GM19455 (cell line): ENCODE measurements around the gene RWDD3.
A peak's percentile ranks its signal among the peaks of the same experiment; 100 is the strongest.

Source experiments
- ATAC-seq: cut with Tn5 transposase; IDR thresholded peaks from one replicate; pipeline ENCODE4 v1.9.1; 2021; ENCODE audit not compliant: unreplicated experiment

RWDD3 gene, protein sequence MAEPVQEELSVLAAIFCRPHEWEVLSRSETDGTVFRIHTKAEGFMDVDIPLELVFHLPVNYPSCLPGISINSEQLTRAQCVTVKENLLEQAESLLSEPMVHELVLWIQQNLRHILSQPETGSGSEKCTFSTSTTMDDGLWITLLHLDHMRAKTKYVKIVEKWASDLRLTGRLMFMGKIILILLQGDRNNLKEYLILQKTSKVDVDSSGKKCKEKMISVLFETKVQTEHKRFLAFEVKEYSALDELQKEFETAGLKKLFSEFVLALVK

DNA sequence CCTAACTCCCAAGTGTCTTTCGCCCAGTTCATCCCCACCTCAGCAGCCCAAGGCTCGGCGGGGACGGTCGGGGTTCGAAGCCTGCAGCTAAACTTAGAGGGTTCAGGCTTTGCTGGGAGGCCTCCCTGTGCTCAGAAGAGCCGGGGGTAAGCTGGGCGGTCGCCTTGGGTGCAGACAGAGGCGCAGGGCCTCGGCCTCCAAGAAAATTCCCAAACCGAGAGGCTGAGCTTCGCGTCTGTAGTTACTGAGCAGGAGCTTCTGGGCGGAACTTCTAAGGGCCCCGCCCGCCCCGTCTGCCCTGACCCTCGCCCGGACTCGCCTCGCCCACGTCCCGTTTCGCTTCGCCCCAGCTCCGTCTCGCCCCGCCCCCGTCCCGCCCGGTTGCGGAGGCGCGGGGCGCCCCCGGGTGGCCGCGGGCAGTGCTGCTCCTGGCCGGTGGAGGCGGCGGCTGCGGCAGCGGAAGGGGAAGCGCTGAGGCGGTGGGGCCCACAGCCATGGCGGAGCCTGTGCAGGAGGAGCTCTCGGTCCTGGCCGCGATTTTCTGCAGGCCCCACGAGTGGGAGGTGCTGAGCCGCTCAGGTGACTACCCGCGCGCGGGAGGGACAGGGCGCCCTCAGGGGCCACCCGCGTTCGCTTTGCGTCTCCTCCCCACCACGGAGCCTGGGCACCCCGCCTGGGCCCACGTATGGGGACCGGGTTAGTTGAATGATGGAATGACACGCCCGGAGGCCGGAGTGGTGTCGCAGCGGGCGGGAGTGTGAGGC, at the start of gene RWDD3:
RWDD3 (plus strand) TSS at position 474 of the 764 bp plus-strand sequence; CDS start at position 495, 21 bp downstream.
- ATAC-seq: peak; percentile 97

DNA sequence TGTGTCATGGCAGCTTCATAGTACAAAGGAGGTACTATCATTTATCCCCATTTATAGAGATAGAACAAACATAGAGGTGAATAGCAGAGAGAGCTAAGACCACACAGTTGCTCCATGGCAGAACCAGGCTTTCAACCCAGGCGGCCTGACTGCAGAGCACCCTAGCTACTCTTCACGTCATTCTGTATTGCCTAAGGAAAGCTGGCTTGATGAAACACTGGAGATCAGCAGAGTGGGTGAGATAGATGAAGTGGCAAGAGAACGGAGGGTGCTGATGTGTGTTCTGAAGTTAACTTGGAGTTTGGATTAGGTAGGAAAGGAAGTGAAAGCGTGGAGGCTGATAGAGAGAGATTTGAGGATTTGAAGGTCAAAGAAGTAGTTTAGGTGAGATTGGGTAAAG, 47.9 kb upstream of the RWDD3 start:
- ATAC-seq: no peak

DNA sequence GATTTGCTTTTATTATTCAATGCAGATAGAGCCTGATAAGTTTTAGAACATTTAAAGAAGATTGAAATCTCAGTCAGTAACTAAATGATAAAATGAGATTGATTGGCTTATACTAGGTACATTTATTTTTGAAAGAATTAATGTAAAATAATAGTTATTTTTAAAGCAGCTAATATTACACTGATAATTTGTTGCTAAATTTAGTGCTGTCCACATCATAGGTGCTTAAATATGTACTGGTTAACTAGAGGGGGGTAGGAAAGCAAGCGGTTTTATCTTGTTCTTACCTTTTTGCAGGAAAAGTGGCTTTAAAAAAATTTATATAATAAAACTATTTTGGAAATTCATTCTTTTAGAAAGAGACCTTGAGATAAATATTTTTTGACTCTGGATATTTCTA, 40.4 kb upstream of the RWDD3 start:
- no peak for ATAC-seq

DNA sequence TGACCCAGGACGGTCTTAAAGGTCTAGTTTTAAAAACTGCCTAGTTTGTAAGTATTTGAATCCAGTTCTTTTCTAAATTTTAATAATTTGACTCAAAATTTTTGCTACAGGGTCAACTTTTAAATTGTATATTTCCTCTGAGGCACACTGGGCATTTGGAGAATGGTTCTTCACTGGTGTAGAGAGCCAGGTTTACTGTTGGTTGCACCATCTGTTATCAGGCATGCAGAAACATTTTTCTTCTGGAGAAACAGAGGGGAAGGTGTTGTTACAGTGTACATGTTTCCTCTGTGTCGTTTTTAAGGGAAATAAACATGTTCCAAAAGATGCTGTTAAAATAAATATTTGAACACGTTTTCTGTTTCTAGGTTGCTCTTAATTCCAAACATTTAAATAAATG, 39.0 kb upstream of the RWDD3 start:
- ATAC-seq: no peak

DNA sequence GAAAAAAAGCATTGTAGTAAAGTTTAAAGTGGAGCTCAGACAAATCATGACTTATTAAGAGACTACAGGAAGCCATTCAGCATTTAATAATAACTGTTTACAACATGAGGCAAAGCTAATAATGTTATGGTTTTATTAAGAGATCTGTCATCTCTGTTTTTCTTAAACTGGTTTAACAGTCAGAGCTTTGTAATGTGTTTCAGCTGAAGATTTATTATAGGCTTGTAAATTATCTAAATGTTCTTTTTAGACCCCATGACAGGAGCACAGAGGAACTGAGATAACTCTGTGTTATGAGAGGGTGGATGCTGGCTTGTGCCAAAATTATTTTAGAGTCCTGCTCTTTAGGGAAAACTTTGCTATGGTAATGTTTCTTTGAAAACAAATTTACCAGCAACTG, 38.0 kb upstream of the RWDD3 start:
- no peak for ATAC-seq

DNA sequence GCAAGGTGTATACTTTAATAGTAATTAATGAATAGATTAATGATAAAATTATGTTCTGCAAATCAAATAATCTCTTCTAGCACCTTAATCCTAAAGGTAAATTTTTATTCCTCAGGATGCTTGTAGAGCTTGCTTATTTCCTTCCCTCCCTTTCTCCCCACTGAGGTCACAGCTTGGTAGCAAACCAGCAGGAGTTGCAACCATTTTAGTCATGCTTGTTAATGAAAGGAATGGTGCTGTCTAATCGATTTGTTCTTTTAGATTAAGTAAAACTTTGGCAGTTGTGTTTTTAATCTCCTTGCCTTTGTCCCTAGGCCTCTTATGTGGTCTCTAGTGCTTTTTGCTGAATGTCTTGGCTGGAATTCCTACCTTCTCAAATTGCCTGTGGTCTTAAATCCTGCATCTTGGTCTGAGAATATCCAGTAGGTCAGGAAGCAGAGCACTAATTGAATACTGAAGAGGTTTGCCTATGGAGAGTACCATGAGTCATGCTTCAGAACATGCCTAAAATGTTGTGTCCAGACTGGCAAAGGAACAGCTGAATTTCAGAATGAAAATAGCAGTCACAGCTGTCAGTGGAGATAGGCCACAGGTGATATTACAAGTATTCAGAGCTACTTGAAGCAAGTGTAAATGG, 36.3 kb upstream of the RWDD3 start:
- no peak for ATAC-seq

DNA sequence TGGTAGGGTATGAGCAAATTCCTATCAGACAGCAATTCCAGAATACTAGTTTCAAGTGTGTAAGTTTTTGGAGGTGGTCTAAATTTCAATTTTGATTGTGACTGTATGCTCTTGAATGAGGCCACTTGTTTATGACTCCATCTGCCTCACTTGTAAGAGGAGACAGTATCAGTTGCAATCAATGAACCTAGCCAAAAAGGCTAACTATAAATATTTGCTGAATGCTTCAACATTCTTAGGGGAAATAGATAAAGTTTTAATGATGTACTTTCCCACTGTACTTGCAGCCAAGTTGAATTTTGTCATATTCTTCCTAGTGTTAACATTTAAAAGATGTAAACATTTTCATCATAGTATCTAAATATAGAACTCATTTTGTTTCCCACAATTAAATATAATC, 32.1 kb upstream of the RWDD3 start:
- no peak for ATAC-seq

DNA sequence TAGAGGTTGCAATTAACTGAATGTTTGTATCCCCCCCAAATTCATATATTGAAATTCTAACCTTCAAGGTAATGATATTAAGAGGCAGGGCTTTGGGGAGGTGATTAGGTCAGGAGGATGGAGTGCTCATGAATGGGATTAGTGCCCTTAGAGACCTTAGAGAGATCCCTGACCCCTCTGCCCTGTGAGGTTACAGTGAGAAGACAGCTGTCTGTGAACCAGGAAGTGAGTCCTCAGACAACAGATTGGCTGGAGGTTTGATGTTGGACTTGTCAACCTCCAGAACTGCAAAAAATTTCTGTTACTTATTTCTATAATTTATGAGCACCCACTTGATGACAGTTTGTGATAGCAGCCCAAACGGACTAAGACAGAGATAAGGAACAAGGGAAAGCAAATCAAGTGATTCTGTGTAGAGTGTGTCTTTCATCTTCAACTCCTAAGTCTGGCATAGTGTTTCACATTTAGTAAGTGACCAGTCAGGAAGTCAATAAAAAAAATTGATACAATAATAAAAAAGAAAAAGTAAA, 30.0 kb upstream of the RWDD3 start:
- ATAC-seq: no peak

DNA sequence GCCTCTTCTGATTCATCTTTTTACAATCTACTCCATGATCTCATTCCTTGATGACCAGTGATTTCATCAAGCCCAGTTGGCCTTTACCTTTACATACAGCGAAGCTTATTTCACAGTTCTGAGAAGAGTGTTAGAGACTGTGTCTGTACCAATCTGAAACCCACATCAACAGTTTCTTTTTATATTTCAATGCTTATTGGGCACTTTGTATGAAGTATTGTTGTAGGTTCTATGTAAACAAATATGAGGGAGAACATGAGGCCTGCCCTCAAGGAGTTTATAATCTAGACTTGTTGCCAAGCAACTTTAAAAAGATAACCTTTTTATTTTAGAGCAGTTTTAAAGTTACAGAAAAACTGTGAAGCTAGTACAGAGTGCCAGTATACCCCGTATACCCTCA, 27.5 kb upstream of the RWDD3 start:
- no peak for ATAC-seq

DNA sequence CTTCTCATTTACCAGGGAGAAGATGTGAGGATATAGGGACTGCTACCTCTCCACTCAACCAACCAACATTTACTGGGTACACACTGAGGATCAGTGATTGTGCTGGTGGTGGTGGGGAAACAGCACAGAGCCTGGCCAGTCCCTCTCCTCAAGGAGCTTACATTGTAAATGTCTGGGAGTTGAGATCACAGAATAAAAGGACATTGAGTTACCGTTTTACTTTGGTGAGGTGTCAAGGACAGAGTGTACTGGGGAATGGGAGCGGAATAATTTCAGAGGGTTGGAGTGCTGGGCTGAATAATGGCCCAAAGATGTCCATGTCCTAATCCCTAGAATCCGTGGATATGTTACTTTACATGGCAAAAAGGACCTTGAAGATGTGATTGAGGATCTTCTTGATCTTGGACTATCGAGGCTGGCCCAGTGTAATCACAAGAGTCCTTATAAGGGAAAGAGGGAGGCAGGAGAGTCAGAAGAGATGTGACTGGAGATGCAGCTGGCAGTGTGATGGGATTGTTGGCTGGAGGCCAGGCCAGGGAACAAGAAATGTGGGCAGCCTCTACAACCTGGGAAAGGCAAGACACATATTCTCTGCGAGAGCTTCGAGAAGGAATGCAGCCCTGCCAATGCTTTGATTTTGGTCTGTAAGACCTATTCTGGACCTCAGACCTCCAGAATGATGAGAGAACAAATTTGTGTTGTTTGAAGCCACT, 26.6 kb upstream of the RWDD3 start:
- no peak for ATAC-seq

DNA sequence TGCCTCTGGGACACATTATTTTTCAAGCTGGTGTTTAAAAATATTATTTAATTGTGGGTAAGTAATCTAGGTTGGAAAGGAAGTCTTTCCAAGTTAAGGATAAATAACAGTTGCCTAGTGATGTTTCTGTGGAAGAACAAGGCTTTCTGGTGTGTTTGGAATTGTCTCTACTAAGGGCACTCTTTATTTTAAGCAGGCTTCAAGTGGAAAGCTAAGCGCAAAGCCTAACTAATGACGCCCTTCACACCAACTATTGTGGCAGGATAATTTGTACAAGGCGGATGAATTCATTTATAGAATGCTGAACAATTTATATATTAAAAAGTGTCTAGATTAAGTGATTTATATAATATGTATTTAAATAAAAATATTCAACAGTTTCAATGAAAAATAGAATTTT, 25.1 kb upstream of the RWDD3 start:
- no peak for ATAC-seq

DNA sequence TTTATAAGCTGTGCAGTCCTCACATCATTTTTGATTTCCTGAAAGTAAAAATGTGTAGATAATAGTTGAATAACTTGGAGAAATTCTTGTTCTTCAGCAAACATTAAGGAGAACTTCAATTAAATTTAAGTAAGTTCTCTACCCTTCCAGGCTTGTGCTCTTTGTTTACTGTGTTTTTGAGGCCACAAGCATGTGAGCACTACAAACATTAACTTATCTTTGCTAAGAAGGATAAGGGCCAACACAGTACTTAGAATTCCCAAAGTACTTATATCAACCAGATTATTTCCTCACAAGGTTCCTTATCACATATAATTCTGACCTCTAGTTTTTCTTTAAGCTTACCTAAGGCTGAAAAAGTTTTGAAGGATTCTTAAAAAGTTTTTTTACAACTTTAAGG, 24.7 kb upstream of the RWDD3 start:
- no peak for ATAC-seq

DNA sequence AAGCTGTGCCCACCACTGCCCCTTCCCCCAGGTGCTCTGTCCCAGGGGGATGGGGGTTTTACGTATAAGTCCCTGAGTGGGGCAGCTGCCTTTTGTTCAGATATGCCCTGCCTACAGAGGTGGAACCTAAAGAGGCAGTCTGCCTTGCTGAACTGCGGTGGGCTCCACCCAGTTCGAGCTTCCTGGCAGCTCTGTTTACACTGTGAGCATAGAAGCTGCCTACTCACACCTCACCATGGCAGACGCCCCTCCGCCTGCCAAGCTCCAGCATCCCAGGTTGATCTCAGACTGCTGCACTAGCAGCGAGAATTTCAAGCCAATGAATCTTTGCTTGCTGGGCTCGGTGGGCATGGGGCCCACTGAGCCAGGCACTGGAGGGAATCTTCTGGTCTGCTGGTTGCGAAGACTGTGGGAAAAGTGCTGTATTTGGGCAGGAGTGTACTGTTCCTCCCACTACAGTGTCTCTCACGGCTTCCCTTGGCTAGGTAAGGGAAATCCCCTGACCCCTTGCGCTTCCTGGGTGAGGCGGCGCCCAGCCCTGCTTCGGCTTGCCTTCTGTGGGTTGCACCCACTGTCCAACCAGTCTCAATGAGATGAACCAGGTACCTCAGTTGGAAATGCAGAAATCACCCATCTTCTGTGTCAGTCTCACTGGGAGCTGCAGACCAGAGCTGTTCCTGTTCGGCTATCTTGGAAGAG, 17.6 kb upstream of the RWDD3 start:
- ATAC-seq: no peak

DNA sequence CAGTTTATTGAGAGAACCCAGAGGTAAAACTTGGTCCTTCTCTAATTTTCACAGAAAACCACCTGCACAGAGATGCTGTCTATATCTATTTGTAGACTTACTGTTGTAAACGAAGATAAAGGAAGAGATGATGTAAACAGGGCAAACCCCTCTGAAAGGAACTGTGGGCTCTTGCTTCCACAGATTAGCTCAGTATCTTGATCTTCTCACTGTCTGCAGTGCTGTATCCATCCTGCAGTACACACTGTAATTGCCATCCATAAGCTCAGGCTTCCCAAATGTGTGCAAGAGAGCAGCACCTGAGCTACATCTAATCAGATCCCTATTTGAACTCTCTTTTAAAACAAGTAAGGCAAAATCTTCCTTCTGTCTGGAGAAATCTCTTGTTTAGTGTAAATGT, 16.6 kb upstream of the RWDD3 start:
- no peak for ATAC-seq

DNA sequence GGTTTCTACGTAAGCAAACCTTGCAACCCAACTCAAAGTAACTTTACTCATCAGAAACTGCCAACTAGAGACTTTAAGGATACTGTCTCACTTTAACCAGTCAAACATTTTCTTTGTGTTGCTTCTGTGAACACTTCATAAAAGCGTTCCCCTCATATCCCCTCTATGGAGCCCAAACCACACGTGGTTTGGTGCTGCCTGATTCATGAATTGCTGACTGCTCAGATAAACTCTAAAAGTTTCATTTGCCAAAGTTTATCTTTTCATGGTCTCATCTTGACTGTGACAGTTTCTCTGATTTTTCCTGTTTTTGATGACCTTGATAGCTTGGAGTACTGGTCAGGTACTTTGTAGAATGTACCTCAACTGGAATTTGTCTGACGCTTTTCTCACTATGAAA, 14.6 kb upstream of the RWDD3 start:
- ATAC-seq: no peak

DNA sequence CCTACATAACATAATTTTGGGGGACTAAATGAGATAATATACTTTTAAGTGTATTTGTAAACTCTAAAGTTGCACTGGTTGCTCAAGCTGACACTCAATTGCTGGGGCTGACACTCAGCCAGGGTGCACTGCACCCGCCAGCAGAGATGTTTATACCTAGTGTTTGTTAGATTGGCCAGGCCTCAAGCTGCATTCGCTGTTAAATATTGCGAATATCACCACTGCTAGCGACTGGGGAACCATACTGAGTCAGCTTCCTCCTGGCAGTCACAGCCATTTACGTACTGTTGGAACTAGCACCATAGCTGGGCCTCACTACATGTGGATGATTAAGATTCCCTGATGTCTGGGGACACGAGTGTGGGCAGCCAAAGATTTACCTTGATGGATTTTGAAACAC, 12.7 kb upstream of the RWDD3 start:
- no peak for ATAC-seq

DNA sequence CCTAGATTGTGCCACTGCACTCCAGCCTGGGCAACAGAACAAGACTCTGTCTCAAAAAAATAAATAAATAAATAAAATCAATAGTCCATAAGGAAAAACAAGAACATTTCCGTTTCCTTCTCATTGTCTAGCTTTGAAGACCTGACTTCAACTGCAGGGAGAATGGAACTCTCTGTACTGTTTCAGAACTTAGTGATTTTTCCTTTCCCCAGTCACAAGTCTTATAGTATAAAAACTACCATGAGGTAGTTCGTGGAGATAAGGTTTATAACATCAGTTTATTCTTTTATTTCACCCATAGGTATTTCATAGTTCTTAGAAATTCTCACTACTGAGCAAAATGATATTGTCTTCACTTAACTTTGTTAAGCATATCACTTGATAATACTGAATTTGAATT, 11.4 kb upstream of the RWDD3 start:
- no peak for ATAC-seq

DNA sequence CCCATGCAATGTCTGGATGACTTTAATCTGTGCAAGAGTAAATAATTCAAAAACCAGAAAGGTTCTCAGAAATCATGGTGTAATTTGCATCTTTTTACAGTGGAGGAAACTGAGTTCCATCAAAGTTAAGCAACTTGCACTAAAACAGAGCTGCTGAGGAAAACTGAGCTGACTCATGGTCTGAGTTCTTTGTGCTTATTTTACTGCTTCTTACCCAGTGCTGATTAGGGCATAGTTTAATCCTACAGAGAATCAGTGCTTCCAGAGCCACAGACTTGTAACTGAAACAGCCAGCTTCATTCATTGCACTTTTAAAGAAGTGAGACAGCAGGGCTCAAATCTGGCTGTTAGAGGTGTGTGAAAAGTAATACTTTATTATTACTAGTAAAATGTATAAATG, 10.9 kb upstream of the RWDD3 start:
- ATAC-seq: no peak

DNA sequence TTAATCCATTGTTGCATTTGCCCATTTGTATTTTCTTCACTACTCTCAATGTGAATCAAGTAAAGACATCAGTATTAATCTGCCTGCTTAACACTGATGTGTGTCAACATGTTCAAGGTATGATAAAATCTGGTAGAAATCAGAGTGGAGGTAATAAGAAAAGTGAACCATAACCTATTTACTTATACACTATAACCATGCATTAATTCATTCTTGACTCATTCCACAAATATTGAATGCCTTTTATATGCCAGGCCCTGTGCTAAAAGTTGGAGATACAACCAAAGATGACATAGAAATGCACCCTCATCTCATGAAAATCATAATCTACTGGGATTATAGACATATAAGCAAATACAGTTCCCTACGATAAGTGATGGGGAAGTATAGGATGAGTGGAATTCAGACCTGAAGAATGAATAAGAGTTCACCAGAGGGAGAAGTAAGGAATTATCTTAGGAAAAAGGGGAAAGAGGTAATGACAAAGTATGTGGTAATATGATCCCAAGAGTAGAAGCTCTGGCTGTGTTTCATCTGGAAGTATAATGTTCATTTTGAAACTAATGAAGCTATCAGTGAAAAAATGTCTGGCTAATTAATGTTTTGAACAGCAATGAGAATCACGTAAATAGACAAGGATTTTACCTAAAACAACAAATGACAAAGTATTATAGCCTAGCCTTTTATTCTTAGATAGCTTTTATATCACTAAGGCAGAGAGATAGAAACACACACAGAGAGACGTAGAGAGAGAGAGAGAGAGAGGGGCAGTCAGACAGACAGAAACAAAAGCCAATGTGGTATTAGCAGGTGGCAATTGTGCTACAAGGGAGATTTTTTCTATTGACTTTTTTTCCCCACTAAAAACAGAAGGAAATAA, 7.0 kb upstream of the RWDD3 start:
- no peak for ATAC-seq

DNA sequence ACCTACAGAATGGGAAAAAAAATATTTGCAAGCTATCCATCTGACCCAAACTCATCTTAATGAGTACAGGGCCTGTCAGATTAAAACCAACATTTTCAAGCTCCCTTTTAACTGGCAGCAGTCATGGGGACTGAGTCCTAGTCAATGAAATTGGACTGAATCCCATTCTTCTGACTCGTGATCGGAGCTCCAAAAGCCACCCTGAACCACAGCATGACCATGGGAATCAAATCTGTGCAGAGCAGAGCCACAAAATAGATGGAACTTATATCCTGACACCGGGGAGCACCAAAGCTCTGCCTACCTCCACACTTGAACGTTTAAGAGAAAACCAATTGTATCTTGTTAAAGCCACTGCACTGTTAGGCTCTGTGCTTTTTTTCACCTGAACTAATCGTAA, 5.0 kb upstream of the RWDD3 start:
- ATAC-seq: no peak
